Neutrophil (primary cell): ENCODE data around the gene JARID2.

ENCODE experiments used
- H3K27ac ChIP-seq: fragments of 200-600 bp; sonication (generic); 2 replicates; pipeline ENCODE4 v1.5.1; 2016; ENCODE audit warnings: mild to moderate bottlenecking, moderate library complexity
- H3K27me3 ChIP-seq: fragments of 200-600 bp; sonication (generic); 2 replicates; pipeline ENCODE4 v1.6.0; 2016; ENCODE audit warnings: mild to moderate bottlenecking
- H3K36me3 ChIP-seq: fragments of 200-600 bp; sonication (generic); 2 replicates; pipeline ENCODE4 v1.5.1; 2017
- H3K4me1 ChIP-seq, 2 experiments: fragments of 200-600 bp in 1 of 2; sonication (generic) in 1 of 2; 1 replicate in 1 of 2; 2 replicates in 1 of 2; pipeline versions ENCODE4 v1.5.1 to v1.6.1; 2013 to 2016; ENCODE audit warnings: low read depth in 1 of 2, low read length in 1 of 2, mild to moderate bottlenecking in 1 of 2, moderate library complexity in 1 of 2; ENCODE audit not compliant: control insufficient read depth in 1 of 2, insufficient read depth in 1 of 2
- H3K4me3 ChIP-seq, 2 experiments: fragments of 200-600 bp in 1 of 2; sonication (generic) in 1 of 2; 1 replicate in 1 of 2; 2 replicates in 1 of 2; pipeline ENCODE4 v1.5.1; 2013 to 2016; ENCODE audit warnings: low read depth in 1 of 2, low read length in 1 of 2, mild to moderate bottlenecking in 1 of 2, moderate library complexity in 1 of 2
- H3K9me3 ChIP-seq: fragments of 200-600 bp; sonication (generic); 2 replicates; pipeline ENCODE4 v1.5.1; 2016
- CTCF ChIP-seq: fragments of 200-600 bp; sonication (generic); IDR thresholded peaks from 2 replicates; pipeline ENCODE4 v1.5.1; 2016; ENCODE audit warnings: antibody characterized with exemption

JARID2 gene

GRCh38 chr6:15264412-15264811 lies 18.5 kb downstream of the JARID2 start:
- Histone ChIP-seq H3K27me3 (no peaks in the 10 kb centered on the region), H3K9me3 (no peaks in the 10 kb centered on the region), H3K27ac (peak overlapping the region; percentile 84), H3K4me3 (peak overlapping the region in 1 of 2 experiments; percentile 35), H3K4me1 (peaks cover 74 to 91% of the 10 kb centered on the region in 2 experiments), H3K36me3 (no peaks in the 10 kb centered on the region)
- TF ChIP-seq CTCF, result no peak

- TF ChIP-seq CTCF, result no peak
- H3K27ac ChIP-seq, result peak overlapping the region; percentile 84
- no peaks in the 10 kb centered on the region for H3K36me3 ChIP-seq
- peaks cover 74 to 84% of the 10 kb centered on the region in 2 experiments for H3K4me1 ChIP-seq
- no peaks in the 10 kb centered on the region for H3K27me3 ChIP-seq
- no peaks in the 10 kb centered on the region for H3K9me3 ChIP-seq
- peak overlapping the region; percentile 7 to 35 for H3K4me3 ChIP-seq
These were observed 19.3 kb downstream of the JARID2 start for GRCh38 chr6:15264902-15265761.

DNA sequence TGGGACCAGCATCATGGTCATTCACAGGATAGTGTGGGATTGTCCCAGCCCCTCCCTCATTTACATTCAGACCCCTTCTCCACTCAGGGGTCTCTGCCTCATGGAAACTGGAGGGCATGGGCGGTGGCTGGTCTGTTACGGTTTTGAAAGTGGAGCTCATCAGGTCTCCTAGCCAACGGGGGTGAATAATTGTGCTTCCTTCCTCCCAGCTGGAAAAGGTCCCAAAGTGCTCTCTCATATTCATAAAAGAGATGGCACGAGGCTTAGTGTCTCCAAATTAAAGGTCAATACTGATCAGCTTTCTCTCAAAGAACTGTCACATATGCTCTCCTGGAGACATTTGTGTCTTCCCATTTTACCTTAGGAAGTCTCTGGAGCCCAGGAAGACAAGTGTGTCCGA lies 19.9 kb downstream of the JARID2 start:
- H3K4me1 ChIP-seq, result peaks cover 72 to 78% of the 10 kb centered on the region in 2 experiments
- no peaks in the 10 kb centered on the region for H3K27me3 ChIP-seq
- H3K9me3 ChIP-seq, result no peaks in the 10 kb centered on the region
- H3K27ac ChIP-seq, result peak overlapping the region; percentile 84
- no peaks in the 10 kb centered on the region for H3K36me3 ChIP-seq
- H3K4me3 ChIP-seq, result peak overlapping the region; percentile 7 to 35
- TF ChIP-seq CTCF, result no peak

- Histone ChIP-seq H3K36me3 (no peaks in the 10 kb centered on the region), H3K4me1 (peaks cover 71 to 76% of the 10 kb centered on the region in 2 experiments), H3K9me3 (no peaks in the 10 kb centered on the region), H3K27ac (peak overlapping the region; percentile 84), H3K4me3 (peak overlapping the region; percentile 7 to 35), H3K27me3 (no peaks in the 10 kb centered on the region)
- no peak for TF ChIP-seq CTCF
These were observed 20.6 kb downstream of the JARID2 start for GRCh38 chr6:15266423-15266996.

GRCh38 chr6:15267221-15267620 lies 21.4 kb downstream of the JARID2 start:
- peak overlapping the region in 1 of 2 experiments; percentile 10 for H3K4me3 ChIP-seq
- H3K9me3 ChIP-seq, result no peaks in the 10 kb centered on the region
- peaks cover 65 to 69% of the 10 kb centered on the region in 2 experiments for H3K4me1 ChIP-seq
- no peak for TF ChIP-seq CTCF
- no peaks in the 10 kb centered on the region for H3K36me3 ChIP-seq
- no peaks in the 10 kb centered on the region for H3K27me3 ChIP-seq
- H3K27ac ChIP-seq, result peak overlapping the region; percentile 84
